Measurements from ENCODE around the gene SMYD3.

- TF ChIP-seq EZH2phosphoT487 (IDR thresholded peaks at IDR 0.05; ENCODE audit: low read length), result no peak
- no peak for TF ChIP-seq CTCF (IDR thresholded peaks at IDR 0.05; ENCODE audit: low read length)
These were observed 503.7 kb downstream of the SMYD3 start for GRCh38 chr1:246003442-246003730.
